GM23338 (cell line): ENCODE data around the gene NOC3L.

Experiments
- CTCF ChIP-seq, 2 experiments: fragments of 200-600 bp in 1 of 2; sonication (generic) in 1 of 2; conservative IDR thresholded peaks; 2 replicates each; pipeline versions ENCODE4 v1.5.1 to v1.6.1; 2016 to 2017; ENCODE audit warnings: antibody characterized with exemption in 2 of 2, low read depth in 2 of 2, mild to moderate bottlenecking in 2 of 2, moderate library complexity in 1 of 2
- EZH2phosphoT487 ChIP-seq: fragments of 200-600 bp; sonication (generic); IDR thresholded peaks from one replicate; pipeline ENCODE4 v1.8.1; 2018; ENCODE audit warnings: antibody characterized with exemption; ENCODE audit not compliant: unreplicated experiment
- POLR2AphosphoS5 ChIP-seq: IDR thresholded peaks from 2 replicates; pipeline ENCODE4 v1.6.1; 2016; ENCODE audit warnings: antibody characterized with exemption, low read depth

- TF ChIP-seq POLR2AphosphoS5: no peak
- TF ChIP-seq CTCF (conservative IDR thresholded peaks at IDR 0.05; ENCODE audit: low read depth in 2 of 2): no peak
- TF ChIP-seq EZH2phosphoT487: no peak
Observed at GRCh38 chr10:94411304-94411703, 48.6 kb upstream of the NOC3L start.
